Lower leg skin (tissue), 3 donors: ENCODE measurements around the gene TBK1.

ENCODE experiments used
- POLR2A ChIP-seq, 2 donors: fragments of 450-650 bp; IDR thresholded peaks; one replicate each; pipeline ENCODE4 v1.6.1; 2016 to 2017; ENCODE audit warnings: antibody characterized with exemption in 2 of 2, mild to moderate bottlenecking in 1 of 2, moderate library complexity in 1 of 2
- TF ChIP-seq, protein P1 (sequence below), 3 donors: fragments of 450-650 bp; IDR thresholded peaks; one replicate each; pipeline ENCODE4 v1.5.1; 2016; ENCODE audit warnings: antibody characterized with exemption in 3 of 3, mild to moderate bottlenecking in 3 of 3, moderate library complexity in 2 of 3

DNA sequence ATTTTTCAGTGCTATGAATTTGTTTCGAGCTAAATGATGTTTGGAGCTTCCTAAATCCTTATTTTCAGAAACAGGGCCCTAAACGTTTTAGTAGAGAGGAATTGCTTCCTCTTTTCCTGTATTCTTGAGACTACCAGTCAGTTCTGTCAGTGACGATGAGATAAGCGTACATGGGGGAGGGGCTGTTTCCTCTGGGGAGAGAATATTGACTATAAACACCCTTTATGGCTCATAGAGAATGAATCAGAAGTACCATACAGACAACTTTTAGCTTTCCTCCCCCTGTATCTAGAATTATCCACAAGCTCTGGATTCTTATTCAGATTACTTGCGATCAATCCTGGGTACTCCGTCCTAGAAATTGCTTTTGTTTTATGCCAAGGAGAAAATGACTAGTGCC lies 5.1 kb downstream of the TBK1 start:
- TF ChIP-seq, protein P1, sequence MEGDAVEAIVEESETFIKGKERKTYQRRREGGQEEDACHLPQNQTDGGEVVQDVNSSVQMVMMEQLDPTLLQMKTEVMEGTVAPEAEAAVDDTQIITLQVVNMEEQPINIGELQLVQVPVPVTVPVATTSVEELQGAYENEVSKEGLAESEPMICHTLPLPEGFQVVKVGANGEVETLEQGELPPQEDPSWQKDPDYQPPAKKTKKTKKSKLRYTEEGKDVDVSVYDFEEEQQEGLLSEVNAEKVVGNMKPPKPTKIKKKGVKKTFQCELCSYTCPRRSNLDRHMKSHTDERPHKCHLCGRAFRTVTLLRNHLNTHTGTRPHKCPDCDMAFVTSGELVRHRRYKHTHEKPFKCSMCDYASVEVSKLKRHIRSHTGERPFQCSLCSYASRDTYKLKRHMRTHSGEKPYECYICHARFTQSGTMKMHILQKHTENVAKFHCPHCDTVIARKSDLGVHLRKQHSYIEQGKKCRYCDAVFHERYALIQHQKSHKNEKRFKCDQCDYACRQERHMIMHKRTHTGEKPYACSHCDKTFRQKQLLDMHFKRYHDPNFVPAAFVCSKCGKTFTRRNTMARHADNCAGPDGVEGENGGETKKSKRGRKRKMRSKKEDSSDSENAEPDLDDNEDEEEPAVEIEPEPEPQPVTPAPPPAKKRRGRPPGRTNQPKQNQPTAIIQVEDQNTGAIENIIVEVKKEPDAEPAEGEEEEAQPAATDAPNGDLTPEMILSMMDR (IDR thresholded peaks at IDR 0.05) = no peak
- no peak for TF ChIP-seq POLR2A (IDR thresholded peaks at IDR 0.05)
